CD4-positive, alpha-beta T cell (primary cell): Measurements from ENCODE around the gene TXN. TPM values are rescaled to one million over a fixed set of nuclear protein-coding genes. Genes with fewer than 3 reads are reported as not detected.

Experiments
- ATAC-seq: fragments of 200-7000 bp; cut with Tn5 transposase; one replicate; pipeline ENCODE4 v1.10.0; 2022; ENCODE audit warnings: mild to moderate bottlenecking; ENCODE audit not compliant: poor library complexity
- CTCF ChIA-PET: fragments of 350-600 bp; sonication (Branson Sonifier 250); formaldehyde crosslinking; loops from one replicate; lab custom pipeline; 2021; ENCODE audit warnings: antibody characterized with exemption, inconsistent platforms; lab: Charles Lee
- POLR2A ChIA-PET: fragments of 350-600 bp; sonication (Branson Sonifier 250); formaldehyde crosslinking; loops from one replicate; lab custom pipeline; 2021; ENCODE audit warnings: antibody characterized with exemption, inconsistent platforms; lab: Charles Lee
- DNase-seq, 14 experiments: peaks; one replicate each; pipeline ENCODE4 v3.0.0-alpha.2; 2013 to 2020; ENCODE audit warnings: mixed read lengths in 2 of 14
- H3K27ac ChIP-seq, 2 donors: one replicate each; pipeline versions ENCODE4 v1.5.1 to v1.7.0; 2013; ENCODE audit warnings: low read length in 2 of 2, low read depth in 1 of 2, mild to moderate bottlenecking in 1 of 2
- H3K27me3 ChIP-seq, 2 experiments: 1 replicate in 1 of 2; 2 replicates in 1 of 2; pipeline versions ENCODE4 v1.6.1 to v1.7.0; 2013; ENCODE audit warnings: low read length in 2 of 2, control low read depth in 1 of 2, mild to moderate bottlenecking in 1 of 2, moderate library complexity in 1 of 2; ENCODE audit not compliant: insufficient read depth in 2 of 2, control insufficient read depth in 1 of 2
- H3K36me3 ChIP-seq: one replicate; pipeline ENCODE4 v1.6.1; 2013; ENCODE audit warnings: low read length, control low read depth; ENCODE audit not compliant: insufficient read depth
- H3K4me1 ChIP-seq: one replicate; pipeline ENCODE4 v1.6.1; 2013; ENCODE audit warnings: low read length, control low read depth; ENCODE audit not compliant: insufficient read depth
- H3K4me3 ChIP-seq: one replicate; pipeline ENCODE4 v1.5.1; 2013; ENCODE audit warnings: mild to moderate bottlenecking, low read length, moderate library complexity
- H3K9me3 ChIP-seq, 2 experiments: 1 replicate in 1 of 2; 2 replicates in 1 of 2; pipeline versions ENCODE4 v1.6.1 to v1.7.0; 2013; ENCODE audit warnings: low read length in 2 of 2, mild to moderate bottlenecking in 2 of 2, control low read depth in 1 of 2, moderate library complexity in 1 of 2; ENCODE audit not compliant: control insufficient read depth in 1 of 2, insufficient read depth in 1 of 2
- H3K27ac Mint-ChIP-seq: one replicate; pipeline ENCODE4 v1.8.0; 2020; ENCODE audit warnings: mixed read lengths
- H3K27me3 Mint-ChIP-seq: one replicate; pipeline ENCODE4 v1.8.0; 2021; ENCODE audit warnings: mixed read lengths
- H3K36me3 Mint-ChIP-seq: one replicate; pipeline ENCODE4 v1.8.0; 2021; ENCODE audit warnings: low read depth, mixed read lengths
- H3K4me1 Mint-ChIP-seq: one replicate; pipeline ENCODE4 v1.8.0; 2021; ENCODE audit warnings: low read depth, mixed read lengths
- H3K4me3 Mint-ChIP-seq: one replicate; pipeline ENCODE4 v1.8.0; 2020; ENCODE audit warnings: mild to moderate bottlenecking, mixed read lengths
- H3K9me3 Mint-ChIP-seq: one replicate; pipeline ENCODE4 v1.8.0; 2020; ENCODE audit warnings: mixed read lengths
- intact Hi-C, 2 experiments: fragments of 100-400 bp; cut with DNase I in 1 of 2; cut with micrococcal nuclease in 1 of 2; formaldehyde crosslinking; loops; one replicate each; pipeline versions ENCODE4 v1.15.1 to v1.9.0; 2023 to 2025; cut with DNase I, micrococcal nuclease
- total RNA-seq, 174 experiments: library from RNA in 2 of 174; stranded (reverse) in 2 of 174; gene quantifications; one replicate each; pipeline ENCODE4 v1.2.3 and lab custom pipeline; 2021 to 2026
- TF ChIP-seq, protein P1 (sequence below): fragments of 200-600 bp; IDR thresholded peaks from one replicate; pipeline ENCODE4 v1.8.0; 2022; ENCODE audit warnings: antibody characterized with exemption, mild to moderate bottlenecking

Gene TXN
- total RNA-seq, 2 experiments from 2014 or later = 31.5 to 35.1 TPM

DNA sequence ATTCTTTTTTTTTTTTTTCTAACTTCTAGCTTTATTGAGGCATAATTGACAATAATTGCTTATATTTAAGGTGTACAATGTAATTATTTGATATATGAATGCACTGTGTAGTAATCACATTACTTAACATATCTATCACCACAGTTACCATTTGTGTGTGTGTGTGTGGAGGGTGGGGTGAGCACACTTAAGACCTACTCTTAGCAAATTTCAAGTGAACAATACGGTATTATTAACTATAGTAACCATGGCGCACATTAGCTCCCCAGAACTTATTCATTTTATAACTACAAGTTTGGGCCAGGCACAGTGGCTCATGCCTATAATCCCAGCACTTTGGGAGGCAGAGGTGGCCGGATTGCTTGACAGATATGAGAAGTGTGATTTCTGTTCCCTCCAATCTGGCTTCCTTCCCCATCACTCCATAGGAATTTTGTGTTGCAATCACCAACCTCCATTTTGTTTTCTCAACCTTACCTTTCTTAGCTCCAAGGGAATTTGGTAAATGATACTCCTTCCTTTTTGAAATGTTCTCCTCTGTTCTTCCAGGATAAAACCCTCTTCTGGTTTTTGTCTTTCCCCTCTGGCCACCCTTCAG is 14.9 kb downstream of the TXN start:
- ChIA-PET CTCF (no interaction called here), POLR2A (interaction anchor here (1.4 kb wide), 1 partner anchor 15 kb away, joined by 3 read pairs; the partner anchor contains the start of gene TXN)
- peaks cover 29% of the 10 kb centered on the region for H3K36me3 ChIP-seq
- TF ChIP-seq, protein P1, sequence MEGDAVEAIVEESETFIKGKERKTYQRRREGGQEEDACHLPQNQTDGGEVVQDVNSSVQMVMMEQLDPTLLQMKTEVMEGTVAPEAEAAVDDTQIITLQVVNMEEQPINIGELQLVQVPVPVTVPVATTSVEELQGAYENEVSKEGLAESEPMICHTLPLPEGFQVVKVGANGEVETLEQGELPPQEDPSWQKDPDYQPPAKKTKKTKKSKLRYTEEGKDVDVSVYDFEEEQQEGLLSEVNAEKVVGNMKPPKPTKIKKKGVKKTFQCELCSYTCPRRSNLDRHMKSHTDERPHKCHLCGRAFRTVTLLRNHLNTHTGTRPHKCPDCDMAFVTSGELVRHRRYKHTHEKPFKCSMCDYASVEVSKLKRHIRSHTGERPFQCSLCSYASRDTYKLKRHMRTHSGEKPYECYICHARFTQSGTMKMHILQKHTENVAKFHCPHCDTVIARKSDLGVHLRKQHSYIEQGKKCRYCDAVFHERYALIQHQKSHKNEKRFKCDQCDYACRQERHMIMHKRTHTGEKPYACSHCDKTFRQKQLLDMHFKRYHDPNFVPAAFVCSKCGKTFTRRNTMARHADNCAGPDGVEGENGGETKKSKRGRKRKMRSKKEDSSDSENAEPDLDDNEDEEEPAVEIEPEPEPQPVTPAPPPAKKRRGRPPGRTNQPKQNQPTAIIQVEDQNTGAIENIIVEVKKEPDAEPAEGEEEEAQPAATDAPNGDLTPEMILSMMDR = no peak
- Mint-ChIP-seq H3K27ac (no peak overlapping the region), H3K27me3 (no peaks in the 10 kb centered on the region), H3K36me3 (peaks cover 26% of the 10 kb centered on the region), H3K4me3 (no peak overlapping the region), H3K9me3 (no peaks in the 10 kb centered on the region), H3K4me1 (no peaks in the 10 kb centered on the region)
- H3K9me3 ChIP-seq = no peaks in the 10 kb centered on the region
- no peak overlapping the region for H3K4me3 ChIP-seq
- intact Hi-C loops = no loop called here
- no peak overlapping the region for H3K27ac ChIP-seq
- no peaks in the 10 kb centered on the region for H3K27me3 ChIP-seq
- no peaks in the 10 kb centered on the region for H3K4me1 ChIP-seq
- no peak for ATAC-seq
- no peak for DNase-seq

DNA sequence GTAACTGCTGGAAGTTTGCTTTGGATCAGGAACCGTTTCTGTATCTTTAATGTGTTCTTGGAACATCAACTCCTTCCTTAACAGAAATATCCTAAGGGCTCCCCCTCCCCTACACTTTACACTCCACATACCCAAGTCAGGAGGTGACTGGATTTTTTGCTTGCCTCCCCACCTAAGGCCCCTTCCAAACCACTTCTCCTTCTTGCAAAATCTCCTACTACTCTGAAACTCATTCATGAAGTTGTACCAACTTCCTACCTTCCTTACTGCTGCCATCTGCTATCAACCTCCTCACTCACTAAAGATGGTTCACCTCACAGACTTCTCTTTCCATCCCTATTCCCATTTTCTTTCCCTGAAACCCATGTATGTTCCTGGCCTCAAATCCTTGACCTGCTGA is 16.1 kb downstream of the TXN start:
- no peak for ATAC-seq
- TF ChIP-seq, protein P1 = no peak
- POLR2A ChIA-PET = no interaction called here
- intact Hi-C loops = no loop called here
- Mint-ChIP-seq H3K36me3 (peaks cover 22% of the 10 kb centered on the region), H3K9me3 (no peaks in the 10 kb centered on the region), H3K27me3 (no peaks in the 10 kb centered on the region), H3K4me1 (no peaks in the 10 kb centered on the region), H3K4me3 (no peak overlapping the region), H3K27ac (no peak overlapping the region)
- no peak for DNase-seq
- Histone ChIP-seq H3K4me1 (no peaks in the 10 kb centered on the region), H3K4me3 (no peak overlapping the region), H3K27ac (no peak overlapping the region), H3K36me3 (peaks cover 22% of the 10 kb centered on the region), H3K9me3 (no peaks in the 10 kb centered on the region), H3K27me3 (no peaks in the 10 kb centered on the region)
- CTCF ChIA-PET = no interaction called here

DNA sequence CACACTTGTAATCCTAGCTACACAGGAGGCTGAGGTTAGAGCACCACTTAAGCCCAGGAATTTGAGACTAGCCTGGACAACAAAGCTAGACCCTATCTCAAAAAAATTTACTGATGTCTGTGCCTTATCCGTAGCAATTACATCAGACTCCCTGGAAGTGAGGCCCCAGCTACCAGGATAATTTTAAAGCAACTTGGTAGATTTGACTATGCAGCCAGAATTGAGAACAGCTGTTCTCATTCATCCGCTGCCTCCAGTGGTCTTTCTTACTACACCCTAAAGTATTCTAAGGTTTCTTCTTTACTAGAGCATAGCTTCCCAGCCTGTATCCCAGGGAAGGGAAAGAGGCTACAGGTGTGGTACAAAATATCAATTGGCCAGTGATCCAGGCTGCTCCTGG is 28.0 kb downstream of the TXN start:
- Histone ChIP-seq H3K27me3 (no peaks in the 10 kb centered on the region), H3K9me3 (no peaks in the 10 kb centered on the region), H3K27ac (no peak overlapping the region), H3K4me3 (no peak overlapping the region), H3K36me3 (no peaks in the 10 kb centered on the region), H3K4me1 (no peaks in the 10 kb centered on the region)
- ATAC-seq (no peak), DNase-seq (no peak)
- Mint-ChIP-seq H3K27ac (no peak overlapping the region), H3K4me1 (no peaks in the 10 kb centered on the region), H3K27me3 (no peaks in the 10 kb centered on the region), H3K4me3 (no peak overlapping the region), H3K9me3 (no peaks in the 10 kb centered on the region), H3K36me3 (no peaks in the 10 kb centered on the region)
- CTCF ChIA-PET = interaction anchor here (1.1 kb wide), 1 partner anchor 10 kb away, joined by 7 read pairs; no protein-coding TSS in a partner anchor
- POLR2A ChIA-PET = no interaction called here
- TF ChIP-seq, protein P1 = no peak
- intact Hi-C loops = no loop called here
